ENCODE data around the gene RELN. TPM values are rescaled to one million over a fixed set of nuclear protein-coding genes. Genes with fewer than 3 reads are reported as not detected.
A peak's percentile ranks its signal among the peaks of the same experiment; 100 is the strongest.

Gene RELN
- total and polyA plus RNA-seq, 2 of the 13 experiments (the other 11 are each of a cell fraction or from before 2014, with no cell fraction given), result 315 to 332 TPM

DNA sequence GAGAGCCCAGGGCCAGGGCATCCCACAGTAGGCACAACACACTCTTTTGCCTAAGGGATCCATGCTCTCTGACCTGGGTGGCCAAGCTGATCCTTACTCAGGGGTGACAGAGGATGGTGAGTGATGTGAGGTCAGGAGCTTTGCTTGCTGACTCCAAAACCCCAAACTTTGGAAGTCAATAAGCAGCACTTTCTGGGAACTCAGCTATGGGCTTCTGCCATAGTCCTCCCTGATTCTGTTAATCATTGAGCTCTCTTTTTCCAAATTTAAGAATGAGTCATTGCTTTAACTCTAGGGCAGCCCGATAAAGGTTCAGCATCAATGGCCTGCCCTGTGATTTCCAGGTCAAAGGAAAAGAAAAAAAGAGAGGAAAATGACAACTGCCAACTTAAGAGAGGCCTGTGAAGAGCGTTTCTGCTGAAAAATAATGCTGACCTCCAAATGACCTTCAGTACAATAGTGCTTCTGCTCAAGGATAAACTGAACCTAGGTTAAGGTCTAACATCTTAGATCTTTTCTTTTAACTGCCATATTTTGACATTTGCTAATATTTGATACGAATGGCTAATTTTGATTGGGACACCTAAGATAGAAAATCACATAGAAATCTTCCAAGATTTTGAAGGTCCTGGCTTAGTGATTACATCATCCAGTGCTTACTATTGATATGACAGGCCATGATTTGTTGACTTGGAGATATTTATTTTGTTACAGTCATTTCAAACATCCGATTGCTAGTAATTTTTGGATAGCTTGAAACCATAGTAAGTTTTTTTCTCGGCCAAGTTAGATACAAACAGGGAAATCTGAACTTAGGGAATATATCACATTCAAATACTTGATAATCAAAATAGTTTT lies 20.8 kb upstream of the RELN start (continued):
- TF ChIP-seq MIER2 (CRISPR knock-in tag; IDR thresholded peaks at IDR 0.05) (no peak), GATAD1 (CRISPR knock-in tag; IDR thresholded peaks at IDR 0.05) (no peak), FOXP1 (IDR thresholded peaks at IDR 0.05) (no peak), FOXP1 (CRISPR knock-in tag; IDR thresholded peaks at IDR 0.05) (0 out of 2 replicates have a peak, but pooled peaks have one; percentile 10), ZSCAN20 (CRISPR knock-in tag; IDR thresholded peaks at IDR 0.05; ENCODE audit: borderline replicate concordance) (no peak), RBM22 (optimal IDR thresholded peaks at IDR 0.05; ENCODE audit: low read length) (no peak), ZNF768 (CRISPR knock-in tag; IDR thresholded peaks at IDR 0.05) (no peak), ZNF3 (CRISPR knock-in tag; IDR thresholded peaks at IDR 0.05) (no peak), PHB2 (IDR thresholded peaks at IDR 0.05; ENCODE audit: partially characterized antibody) (no peak), ZNF44 (CRISPR knock-in tag; IDR thresholded peaks at IDR 0.05) (0 out of 2 replicates have a peak, but pooled peaks have one; percentile 22), ZNF564 (CRISPR knock-in tag; IDR thresholded peaks at IDR 0.05) (no peak), DPF2 (CRISPR knock-in tag; IDR thresholded peaks at IDR 0.05; ENCODE audit: borderline replicate concordance, low read depth) (0 out of 2 replicates have a peak, but pooled peaks have one; percentile 30)
- TF ChIP-seq, protein P1, sequence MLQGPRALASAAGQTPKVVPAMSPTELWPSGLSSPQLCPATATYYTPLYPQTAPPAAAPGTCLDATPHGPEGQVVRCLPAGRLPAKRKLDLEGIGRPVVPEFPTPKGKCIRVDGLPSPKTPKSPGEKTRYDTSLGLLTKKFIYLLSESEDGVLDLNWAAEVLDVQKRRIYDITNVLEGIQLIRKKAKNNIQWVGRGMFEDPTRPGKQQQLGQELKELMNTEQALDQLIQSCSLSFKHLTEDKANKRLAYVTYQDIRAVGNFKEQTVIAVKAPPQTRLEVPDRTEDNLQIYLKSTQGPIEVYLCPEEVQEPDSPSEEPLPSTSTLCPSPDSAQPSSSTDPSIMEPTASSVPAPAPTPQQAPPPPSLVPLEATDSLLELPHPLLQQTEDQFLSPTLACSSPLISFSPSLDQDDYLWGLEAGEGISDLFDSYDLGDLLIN (CRISPR knock-in tag; IDR thresholded peaks at IDR 0.05; ENCODE audit: borderline replicate concordance), result no peak
- TF ChIP-seq, protein P2, sequence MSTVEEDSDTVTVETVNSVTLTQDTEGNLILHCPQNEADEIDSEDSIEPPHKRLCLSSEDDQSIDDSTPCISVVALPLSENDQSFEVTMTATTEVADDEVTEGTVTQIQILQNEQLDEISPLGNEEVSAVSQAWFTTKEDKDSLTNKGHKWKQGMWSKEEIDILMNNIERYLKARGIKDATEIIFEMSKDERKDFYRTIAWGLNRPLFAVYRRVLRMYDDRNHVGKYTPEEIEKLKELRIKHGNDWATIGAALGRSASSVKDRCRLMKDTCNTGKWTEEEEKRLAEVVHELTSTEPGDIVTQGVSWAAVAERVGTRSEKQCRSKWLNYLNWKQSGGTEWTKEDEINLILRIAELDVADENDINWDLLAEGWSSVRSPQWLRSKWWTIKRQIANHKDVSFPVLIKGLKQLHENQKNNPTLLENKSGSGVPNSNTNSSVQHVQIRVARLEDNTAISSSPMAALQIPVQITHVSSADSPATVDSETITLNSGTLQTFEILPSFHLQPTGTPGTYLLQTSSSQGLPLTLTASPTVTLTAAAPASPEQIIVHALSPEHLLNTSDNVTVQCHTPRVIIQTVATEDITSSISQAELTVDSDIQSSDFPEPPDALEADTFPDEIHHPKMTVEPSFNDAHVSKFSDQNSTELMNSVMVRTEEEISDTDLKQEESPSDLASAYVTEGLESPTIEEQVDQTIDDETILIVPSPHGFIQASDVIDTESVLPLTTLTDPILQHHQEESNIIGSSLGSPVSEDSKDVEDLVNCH (CRISPR knock-in tag; IDR thresholded peaks at IDR 0.05), result no peak
- TF ChIP-seq, protein P3, sequence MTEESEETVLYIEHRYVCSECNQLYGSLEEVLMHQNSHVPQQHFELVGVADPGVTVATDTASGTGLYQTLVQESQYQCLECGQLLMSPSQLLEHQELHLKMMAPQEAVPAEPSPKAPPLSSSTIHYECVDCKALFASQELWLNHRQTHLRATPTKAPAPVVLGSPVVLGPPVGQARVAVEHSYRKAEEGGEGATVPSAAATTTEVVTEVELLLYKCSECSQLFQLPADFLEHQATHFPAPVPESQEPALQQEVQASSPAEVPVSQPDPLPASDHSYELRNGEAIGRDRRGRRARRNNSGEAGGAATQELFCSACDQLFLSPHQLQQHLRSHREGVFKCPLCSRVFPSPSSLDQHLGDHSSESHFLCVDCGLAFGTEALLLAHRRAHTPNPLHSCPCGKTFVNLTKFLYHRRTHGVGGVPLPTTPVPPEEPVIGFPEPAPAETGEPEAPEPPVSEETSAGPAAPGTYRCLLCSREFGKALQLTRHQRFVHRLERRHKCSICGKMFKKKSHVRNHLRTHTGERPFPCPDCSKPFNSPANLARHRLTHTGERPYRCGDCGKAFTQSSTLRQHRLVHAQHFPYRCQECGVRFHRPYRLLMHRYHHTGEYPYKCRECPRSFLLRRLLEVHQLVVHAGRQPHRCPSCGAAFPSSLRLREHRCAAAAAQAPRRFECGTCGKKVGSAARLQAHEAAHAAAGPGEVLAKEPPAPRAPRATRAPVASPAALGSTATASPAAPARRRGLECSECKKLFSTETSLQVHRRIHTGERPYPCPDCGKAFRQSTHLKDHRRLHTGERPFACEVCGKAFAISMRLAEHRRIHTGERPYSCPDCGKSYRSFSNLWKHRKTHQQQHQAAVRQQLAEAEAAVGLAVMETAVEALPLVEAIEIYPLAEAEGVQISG (CRISPR knock-in tag; IDR thresholded peaks at IDR 0.05), result no peak
- TF ChIP-seq, protein P4, sequence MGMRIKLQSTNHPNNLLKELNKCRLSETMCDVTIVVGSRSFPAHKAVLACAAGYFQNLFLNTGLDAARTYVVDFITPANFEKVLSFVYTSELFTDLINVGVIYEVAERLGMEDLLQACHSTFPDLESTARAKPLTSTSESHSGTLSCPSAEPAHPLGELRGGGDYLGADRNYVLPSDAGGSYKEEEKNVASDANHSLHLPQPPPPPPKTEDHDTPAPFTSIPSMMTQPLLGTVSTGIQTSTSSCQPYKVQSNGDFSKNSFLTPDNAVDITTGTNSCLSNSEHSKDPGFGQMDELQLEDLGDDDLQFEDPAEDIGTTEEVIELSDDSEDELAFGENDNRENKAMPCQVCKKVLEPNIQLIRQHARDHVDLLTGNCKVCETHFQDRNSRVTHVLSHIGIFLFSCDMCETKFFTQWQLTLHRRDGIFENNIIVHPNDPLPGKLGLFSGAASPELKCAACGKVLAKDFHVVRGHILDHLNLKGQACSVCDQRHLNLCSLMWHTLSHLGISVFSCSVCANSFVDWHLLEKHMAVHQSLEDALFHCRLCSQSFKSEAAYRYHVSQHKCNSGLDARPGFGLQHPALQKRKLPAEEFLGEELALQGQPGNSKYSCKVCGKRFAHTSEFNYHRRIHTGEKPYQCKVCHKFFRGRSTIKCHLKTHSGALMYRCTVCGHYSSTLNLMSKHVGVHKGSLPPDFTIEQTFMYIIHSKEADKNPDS (CRISPR knock-in tag; IDR thresholded peaks at IDR 0.05), result no peak
- TF ChIP-seq, protein P5, sequence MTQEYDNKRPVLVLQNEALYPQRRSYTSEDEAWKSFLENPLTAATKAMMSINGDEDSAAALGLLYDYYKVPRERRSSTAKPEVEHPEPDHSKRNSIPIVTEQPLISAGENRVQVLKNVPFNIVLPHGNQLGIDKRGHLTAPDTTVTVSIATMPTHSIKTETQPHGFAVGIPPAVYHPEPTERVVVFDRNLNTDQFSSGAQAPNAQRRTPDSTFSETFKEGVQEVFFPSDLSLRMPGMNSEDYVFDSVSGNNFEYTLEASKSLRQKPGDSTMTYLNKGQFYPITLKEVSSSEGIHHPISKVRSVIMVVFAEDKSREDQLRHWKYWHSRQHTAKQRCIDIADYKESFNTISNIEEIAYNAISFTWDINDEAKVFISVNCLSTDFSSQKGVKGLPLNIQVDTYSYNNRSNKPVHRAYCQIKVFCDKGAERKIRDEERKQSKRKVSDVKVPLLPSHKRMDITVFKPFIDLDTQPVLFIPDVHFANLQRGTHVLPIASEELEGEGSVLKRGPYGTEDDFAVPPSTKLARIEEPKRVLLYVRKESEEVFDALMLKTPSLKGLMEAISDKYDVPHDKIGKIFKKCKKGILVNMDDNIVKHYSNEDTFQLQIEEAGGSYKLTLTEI (CRISPR knock-in tag; conservative IDR thresholded peaks at IDR 0.05), result no peak
